GM21576 (cell line): ENCODE data around the gene FFAR3.
"Not testable (repeated sequence)": the region's sequence is repeated elsewhere in the genome, so short reads cannot be mapped to it uniquely, and the experiment has no call there.

Source experiments
- ATAC-seq: cut with Tn5 transposase; IDR thresholded peaks from one replicate; pipeline ENCODE4 v1.9.1; 2021; ENCODE audit warnings: mild to moderate bottlenecking, moderate library complexity; ENCODE audit not compliant: unreplicated experiment

Gene FFAR3

DNA sequence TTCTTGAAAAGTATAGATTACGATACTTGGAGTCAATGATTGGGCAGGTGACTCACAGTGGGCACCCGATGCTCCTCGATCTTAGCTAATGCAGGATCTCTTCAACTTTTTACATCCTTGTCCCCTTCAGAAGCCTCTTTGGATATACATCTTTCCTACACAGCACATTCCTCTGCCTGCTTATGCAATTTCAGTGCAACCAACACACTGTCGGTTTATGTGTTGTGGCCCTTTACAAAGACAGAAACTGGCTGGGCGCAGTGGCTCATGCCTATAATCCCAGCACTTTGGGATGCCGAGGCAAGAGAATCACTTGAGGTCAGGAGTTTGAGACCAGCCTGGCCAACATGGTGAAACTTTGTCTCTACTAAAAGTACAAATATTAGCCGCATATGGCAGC, 15.2 kb downstream of the FFAR3 start:
- no peak for ATAC-seq

DNA sequence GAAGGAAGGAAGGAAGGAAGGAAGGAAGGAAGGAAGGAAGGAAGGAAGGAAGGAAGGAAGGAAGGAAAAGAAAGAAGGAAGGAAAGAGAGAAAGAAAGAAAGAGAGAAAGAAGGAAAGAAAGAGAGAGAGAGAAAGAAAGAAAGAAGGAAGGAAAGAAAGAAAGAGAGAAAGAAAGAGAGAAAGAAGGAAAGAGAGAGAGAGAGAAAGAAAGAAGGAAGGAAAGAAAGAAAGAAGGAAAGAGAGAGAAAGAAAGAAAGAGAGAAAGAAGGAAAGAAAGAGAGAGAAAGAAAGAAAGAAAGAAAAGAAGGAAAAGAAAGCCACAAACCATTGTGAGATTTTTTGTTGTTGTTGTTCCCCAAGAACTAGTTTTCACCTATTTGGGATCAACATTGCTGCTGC, 15.8 kb downstream of the FFAR3 start:
- ATAC-seq = not testable (repeated sequence)

DNA sequence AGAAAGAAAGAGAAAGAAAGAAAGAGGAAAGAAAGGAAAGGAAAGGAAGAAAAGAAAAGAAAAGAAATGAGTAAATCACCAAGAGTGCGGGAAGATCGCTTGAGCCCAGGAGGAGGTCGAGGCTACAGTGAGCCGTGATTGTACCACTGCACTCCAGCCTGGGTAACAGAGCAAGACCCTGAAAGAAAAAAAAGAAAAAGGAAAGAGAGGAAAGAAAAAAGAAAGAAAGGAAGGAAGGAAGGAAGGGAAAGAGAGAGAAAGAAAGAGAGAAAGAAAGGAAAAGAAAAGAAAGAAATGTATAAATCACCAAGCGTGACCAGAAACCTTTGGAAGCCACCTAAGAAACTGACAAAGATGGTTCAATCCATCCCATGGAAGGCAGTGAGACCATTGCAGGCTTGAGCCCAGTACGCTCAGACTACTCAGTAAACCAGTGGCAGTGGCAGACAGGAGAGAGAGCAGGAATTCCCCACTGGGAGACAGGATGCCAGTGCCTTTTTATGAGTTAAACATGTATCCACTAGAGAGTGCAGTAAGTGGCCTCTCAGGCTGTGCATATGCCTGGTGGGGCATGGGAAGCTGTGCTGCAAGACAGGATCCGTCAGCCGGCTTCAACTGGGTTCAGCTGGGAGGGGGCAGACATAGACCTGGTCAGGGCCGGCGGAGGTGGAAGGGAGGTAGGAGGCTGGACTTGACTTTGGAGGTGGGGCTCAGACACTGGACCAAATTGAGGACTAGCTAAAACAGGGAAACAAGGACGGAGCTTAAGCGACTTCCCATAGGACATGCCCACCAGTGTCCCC, 17.4 kb downstream of the FFAR3 start:
- no peak for ATAC-seq

DNA sequence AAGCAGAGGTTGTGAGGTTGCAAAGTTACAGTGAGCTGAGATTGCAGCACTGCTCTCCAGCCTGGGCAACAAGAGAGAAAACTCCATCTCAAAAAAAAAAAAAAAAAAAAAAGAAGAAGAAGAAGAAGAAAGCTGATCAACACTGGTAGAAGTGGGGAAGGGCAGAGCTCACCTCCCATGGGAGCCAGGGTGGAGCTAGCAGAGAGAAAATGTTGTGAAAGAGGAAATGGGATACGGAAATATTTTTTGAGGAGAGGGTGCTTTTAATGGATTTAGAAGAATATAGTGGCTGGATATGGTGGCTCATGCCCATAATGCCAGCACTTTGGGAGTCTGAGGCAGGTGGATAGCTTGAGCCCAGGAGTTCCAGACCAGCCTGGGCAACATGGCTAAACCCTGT, 19.4 kb downstream of the FFAR3 start:
- ATAC-seq = no peak

DNA sequence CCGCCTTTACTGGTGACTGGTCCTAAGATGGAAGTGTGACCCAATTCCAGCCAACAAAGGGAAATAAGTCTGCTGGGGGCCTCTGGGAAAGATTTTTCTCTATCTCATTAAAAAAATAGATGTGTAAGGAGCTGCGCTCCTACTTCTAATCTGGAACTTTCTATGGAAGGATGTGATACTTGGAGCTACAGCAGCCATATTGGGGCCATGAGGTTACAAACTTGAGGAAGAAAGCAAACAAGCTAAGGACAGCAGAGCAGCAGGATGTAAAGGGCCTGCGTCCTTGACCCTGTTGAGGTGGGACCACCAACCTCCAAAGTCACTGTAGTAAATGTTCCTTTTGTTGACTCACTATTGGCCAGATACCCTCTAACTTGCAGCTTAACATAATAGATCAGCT, 20.1 kb downstream of the FFAR3 start:
- ATAC-seq = no peak

DNA sequence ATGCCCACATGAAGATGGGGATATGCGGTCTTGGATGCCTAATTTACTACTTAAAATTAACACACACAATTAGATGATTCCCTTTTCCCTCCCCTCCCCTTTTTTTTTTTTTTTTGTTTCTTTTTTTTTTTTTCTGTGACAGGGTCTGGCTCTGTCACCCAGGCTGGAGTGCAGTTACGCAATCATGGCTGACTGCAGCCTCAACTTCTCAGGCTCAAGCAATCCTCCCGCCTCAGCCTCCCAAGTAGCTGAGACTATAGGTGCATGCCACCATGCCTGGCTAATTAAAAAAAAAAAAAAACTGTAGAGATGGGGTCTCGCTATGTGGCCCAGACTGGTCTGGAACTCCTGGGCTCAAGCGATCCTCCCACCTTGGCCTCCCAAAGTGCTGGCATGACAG, 21.3 kb downstream of the FFAR3 start:
- ATAC-seq = not testable (repeated sequence)

DNA sequence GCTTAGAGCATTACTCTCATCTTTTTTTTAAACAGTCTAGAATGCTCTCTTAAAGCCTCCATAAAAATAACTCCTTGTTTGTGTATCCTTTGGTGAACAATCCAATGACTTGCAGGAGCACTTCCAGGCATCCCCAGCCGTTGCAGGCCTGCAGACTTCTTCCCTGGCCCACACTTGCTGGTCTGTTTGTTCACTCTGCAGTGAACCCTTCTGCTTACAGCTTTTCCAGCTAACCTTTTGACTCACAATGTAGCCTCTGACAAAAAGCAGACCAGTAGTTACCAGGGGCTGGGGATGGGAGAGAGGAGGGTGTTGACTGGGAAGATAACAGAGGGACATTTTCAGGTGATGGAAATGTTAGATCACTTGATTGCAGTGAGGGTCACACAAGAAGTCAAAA, 21.7 kb downstream of the FFAR3 start:
- no peak for ATAC-seq

DNA sequence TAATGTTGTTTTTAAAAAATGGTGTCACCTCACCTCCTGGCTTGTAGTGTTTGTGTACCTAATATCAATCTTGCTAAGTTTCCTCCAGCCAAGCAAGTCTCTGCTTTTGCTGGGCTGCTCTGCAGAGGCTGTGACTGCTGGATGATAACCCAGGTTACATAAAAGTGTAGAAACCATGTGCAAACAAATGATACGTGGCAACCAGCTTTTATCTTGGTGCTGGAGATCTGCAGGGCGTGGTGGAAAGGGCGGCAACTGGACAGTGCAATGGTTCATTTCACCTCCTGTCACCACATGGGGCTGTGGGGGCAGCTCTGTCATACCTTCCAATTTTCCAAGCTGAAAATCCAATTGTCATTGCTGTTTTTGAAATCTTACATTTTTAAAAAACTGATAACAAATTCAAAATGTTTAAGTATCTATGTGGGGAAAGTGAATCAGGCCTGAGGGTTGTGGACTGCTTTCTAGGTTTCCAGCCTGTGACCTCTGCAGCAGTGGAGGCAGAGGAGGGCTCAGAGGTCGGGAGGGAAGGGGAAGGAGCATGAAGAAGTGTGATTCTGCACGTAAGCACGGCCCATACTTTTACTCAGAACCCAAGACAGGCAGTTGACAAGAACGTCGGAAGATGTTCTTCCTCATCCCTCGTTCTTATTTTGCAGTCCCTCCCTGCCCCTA, 22.3 kb downstream of the FFAR3 start:
- ATAC-seq = no peak

DNA sequence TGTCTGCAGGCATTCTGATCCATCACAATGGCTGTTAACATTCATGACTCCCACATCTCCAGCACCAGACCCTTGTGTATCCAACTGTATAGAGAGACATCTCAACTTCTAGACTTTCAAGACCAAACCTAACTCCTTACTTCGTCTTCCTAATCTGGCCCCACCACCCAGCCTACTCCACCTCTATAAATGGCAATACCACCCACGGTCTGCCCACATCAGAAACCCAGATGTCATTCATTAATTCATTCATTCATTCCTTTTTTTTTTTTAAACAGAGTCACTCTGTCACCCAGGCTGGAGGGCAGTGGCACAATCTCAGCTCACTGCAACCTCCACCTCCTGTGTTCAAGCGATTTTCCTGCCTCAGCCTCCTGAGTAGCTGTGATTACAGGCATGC, 23.1 kb downstream of the FFAR3 start:
- ATAC-seq = no peak

DNA sequence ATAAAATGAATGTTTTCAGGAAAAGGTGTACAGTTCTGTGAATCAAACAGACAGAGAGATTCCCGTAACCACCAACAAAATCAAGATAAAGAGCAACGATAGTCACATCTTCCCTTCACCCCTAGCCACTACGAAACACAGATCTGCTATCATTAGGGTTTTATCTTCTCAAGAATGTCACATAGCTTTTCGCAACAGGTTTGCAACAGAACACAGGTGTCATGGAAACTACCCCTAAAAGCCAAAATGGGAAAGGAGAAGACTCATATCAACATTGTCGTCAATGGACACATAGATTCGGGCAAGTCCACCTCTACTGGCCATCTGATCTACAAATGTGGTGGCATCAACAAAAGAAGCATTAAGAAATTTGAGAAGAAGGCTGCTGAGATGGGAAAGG, 23.7 kb downstream of the FFAR3 start:
- ATAC-seq = no peak

DNA sequence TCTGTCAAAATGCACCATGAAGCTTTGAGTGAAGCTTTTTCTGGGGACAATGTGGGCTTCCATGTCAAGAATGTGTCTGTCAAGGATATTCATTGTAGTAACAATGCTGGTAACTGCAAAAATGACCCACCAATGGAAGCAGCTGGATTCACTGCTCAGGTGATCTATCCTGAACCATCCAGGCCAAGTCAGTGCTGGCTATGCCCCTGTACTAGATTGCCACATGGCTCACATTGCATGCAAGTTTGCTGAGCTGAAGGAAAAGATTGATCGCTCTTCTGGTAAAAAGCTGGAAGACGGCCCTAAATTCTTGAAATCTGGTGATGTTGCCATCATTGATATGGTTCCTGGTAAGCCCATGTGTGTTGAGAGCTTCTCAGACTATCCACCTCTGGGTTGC, 25.3 kb downstream of the FFAR3 start:
- ATAC-seq = no peak

DNA sequence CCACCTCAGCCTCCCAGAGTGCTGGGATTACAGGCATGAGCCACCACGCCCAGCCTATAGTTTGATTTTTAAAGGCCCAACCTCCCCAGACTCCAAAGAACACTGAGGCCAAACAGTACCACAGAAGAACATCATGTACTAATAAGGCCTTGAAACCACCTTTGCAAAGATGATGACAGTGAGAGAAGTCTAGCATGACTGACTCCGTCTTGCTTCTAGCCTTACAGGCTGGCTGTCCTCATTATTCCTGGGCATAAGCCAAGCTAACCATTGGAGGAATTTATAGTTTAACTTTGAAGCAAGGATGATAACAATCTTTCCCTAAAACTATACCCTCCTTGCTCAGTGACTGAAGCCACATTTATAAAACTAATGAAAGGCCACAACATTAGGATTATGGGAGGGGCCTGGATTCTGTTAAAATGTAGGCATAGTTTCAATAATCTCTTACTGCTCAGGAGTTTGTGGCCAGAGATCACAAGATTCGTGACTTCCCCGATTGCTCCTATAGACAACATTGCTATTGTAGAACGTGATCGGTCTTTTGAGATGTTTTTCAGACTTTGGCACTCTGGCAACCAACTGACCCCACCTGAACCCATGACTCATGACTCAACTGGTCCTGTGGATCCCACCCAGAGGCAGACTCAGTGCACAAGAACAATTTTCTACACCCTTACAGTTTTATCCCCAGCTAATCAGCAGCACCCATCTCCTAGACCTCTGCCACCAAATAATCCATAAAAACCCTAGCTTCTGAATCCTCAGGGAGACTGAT, 30.2 kb downstream of the FFAR3 start:
- ATAC-seq = no peak

DNA sequence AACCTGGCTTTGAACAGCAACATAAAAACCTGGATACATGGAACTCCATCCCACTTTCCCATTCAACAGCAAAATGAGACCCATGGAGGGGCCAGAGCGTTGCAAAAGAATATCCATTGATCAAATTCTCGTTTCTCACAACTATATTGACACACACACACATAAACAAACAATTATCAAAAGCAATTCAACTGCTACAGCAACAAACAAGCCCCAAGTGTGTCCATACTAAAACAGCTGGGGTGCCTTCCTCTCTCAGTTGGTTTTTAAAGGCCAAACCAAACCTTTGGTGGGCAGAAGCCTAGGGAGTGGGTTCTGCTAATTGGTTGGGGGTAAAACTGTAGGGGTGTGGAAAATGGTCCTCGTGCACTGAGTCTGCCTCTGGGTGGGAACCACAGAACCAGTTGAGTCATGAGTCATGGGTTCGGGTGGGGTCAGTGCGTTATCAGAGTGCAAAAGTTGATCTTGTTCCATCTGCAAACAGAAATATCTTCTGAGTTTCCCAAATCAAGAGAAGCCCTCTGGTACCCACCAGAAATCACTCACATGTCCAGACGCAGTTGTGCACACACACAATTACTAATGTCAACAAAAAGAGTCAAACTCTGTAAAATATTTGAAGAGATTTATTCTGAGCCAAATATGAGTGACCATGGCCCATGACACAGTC, 31.1 kb downstream of the FFAR3 start:
- ATAC-seq = no peak

DNA sequence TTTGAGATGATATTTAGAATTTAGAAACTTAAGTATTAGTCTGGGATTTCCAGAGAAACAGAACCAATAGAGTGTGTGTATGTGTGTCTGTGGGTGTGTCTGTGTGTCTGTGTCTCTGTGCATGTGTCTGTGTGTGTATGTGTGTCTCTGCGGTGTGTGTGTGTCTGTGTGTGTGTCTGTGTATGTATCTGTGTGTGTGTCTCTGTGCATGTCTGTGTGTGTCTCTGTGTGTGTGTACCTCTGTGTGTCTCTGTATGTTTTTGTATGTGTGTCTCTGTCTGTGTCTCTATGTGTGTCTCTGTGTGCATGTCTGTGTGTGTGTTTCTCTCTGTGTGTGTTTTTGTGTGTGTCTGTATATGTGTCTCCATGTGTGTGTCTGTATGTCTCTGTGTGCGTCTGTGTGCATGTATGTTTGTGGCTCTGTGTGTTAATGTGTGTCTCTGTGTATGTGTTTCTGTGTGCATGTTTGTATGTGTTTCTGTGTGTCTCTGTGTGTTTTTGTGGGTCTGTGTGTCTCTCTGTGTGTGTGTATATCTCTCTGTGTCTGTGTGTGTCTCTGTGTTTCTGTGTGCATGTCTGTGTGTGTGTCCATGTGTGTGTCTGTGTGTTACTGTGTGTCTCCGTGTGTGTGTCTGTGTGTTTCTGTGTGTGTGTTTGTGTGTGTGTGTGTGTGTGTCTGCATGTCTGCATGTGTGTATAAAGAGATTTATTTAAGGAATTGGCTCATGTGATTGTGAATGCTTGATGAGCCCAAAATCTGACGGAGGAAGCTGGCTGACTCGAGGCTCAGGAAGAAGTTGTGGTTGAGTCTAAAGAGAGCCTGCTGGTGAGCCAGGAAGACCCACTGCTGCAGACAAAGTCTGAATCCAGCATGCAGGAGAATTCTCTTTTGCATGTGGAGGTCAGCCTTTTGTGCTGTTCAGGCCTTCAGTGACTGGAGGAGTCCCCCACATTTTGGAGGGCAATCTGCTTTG, 34.8 kb downstream of the FFAR3 start:
- no peak for ATAC-seq

DNA sequence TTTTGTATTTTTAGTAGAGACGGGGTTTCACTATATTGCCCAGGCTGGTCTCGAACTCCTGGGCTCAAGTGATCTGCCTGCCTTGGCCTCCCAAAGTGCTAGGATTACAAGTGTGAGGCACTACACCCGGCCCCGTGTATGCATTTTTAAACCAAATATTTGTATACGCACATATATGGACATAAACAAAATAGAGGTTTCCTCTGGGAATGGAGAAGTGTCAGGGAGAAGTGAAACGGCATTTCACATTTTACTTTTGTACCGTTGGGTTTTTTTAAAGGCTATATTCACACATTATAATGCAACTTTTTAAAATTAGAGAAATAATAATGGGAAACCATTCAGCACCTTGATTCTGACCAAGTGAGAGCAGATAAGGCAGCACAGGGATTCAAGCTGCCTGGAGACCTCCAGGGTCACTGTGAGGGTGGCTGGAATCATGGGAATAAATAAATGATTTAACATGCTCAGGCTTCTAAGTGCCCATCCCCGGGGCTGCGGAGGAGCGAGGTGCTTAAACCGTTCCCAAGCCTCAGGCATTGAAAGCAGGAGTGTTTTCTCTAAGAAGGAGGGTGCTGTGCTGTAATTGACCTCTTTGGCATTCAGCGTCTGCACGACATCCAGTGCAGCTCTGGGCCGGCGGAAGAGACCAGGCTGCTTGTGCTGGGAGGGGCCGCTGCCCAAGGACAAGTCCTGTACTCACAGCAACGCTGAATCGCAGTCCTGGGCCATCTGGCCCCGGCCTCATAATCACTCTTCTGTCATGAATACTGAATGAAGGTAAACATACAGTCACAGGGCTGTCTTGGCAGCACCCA, 37.3 kb downstream of the FFAR3 start:
- ATAC-seq = no peak

DNA sequence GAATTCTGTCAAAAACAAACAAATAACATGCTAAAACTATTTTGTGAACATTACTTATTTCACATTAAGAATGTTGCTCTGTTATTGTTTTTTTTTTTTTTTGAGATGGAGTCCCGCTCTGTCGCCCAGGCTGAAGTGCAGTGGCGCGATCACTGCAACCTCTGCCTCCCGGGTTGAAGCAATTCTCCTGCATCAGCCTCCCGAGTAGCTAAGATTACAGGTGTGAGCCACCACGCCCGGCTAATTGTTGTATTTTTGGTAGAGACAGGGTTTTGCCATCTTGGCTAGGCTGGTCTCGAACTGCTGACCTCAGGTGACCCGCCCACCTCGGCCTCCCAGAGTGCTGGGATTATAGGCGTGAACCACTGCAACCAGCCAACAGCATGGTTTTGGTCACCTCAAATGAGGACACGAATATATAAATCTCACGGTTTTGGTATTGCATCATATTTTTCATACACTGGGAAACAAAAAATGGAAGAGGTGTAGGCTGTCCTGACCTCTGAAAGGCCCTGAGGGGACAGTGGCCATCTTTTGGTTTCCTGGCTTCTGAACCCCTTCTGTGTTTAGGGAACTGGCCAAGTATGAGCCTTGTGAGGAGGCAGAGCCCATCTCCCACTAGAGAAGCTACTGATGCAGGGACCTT, 38.1 kb downstream of the FFAR3 start:
- ATAC-seq = no peak

DNA sequence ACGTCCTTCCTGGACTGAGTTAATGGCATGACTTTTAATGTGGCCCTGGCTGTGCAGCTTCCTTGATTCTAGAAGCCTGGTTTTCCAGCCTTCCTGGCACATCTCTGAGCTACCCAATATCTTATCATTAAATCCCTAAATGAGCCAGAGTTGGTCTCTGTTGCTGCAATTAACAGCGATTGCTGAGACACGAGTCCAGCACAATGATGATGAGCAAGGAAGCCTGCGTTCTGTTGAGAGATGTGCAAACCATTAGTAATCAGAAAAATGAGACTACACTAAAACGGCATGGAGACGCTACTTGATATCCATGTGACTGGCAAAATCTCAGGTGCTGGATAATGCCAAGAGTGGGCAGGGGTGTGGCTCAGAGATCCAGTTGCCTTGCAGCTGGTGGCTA, 38.8 kb downstream of the FFAR3 start:
- no peak for ATAC-seq

DNA sequence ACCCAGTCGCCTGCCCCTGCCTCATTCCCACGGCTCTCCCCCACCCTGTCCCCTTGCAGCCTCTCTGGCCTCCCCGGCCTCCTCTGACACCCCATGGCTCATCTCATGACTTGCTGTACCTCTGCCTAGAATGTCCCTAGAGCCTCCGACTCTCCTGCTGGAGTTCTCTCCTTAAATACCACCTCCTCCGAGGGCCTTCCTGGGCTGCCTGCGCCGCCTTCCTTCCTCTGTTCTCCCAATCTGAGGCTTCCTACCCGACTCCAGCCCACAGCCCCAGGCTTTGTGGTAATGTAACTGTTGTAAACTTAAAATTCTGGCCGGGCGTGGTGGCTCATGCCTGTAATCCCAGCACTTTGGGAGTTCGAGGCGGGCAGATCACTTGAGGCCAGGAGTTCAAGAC, 40.3 kb downstream of the FFAR3 start:
- no peak for ATAC-seq

DNA sequence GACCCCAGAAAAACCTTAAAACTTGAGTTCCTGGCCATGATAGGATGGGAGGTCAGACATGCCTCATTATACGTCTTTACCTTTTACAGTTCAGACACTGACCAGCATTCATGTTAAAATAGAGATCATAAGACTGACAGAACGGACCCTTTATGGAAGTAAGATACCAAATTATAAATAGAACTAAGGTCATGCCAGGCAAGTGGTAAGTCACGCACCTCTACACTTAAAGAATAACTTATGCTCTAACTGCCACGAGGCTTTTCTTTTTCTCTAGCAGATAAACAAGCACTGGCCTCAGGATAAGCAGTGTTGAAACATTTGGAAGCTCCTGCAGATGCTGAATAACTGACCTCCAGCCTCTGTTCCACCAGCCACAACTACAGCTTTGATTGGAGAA, 41.0 kb downstream of the FFAR3 start:
- ATAC-seq = no peak
